ENCODE data around the gene OR8H1. TPM values are rescaled to one million over a fixed set of nuclear protein-coding genes. Genes with fewer than 3 reads are reported as not detected.
A peak's percentile ranks its signal among the peaks of the same experiment; 100 is the strongest.

The OR8H1 gene
- total RNA-seq, 1 donor, result not detected

DNA sequence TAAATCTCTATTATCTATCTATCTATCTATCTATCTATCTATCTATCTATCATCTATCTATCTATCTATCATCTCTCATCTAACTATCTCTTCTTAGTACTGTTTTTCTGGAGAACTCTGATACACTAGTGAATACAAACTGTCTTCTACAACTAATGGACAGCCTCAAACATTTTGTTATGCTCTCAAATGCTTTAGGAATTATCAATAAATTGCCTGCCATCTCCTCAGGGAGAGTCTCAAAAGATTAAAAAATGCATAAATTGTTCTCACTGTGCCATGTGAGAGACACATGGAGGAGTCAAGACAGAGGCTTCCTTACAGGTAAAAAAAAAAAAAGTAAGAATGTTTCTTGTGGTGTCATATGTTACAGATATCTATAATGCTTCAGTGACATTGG is 22.8 kb upstream of the OR8H1 start, which contains the start of gene OR8K3:
TSS of gene OR8K3 (plus strand) at position 301 of the 400 bp plus-strand sequence. CDS start 3,163 bp downstream, outside the sequence.
- no peak for DNase-seq (ENCODE audit: insufficient read length, low spot score, missing footprints)
- Histone ChIP-seq H4K20me1 (ENCODE audit: insufficient read depth, low read length) (no peaks in the 10 kb centered on the region), H3K4me1 (ENCODE audit: insufficient read depth, low read length) (no peaks in the 10 kb centered on the region), H3K27ac (ENCODE audit: low read depth, low read length) (no peak within 1 kb of the TSS), H3K27me3 (ENCODE audit: insufficient read depth, low read length) (no peaks in the 10 kb centered on the region), H2AFZ (ENCODE audit: low read length) (no peak within 1 kb of the TSS), H3K4me2 (ENCODE audit: insufficient read depth, low read length) (no peak within 1 kb of the TSS), H3K36me3 (ENCODE audit: insufficient read depth, low read length) (no peaks in the 10 kb centered on the region), H3K79me2 (ENCODE audit: insufficient read depth, low read length) (no peaks in the 10 kb centered on the region), H3K9me3 (ENCODE audit: low read depth, low read length) (no peaks in the 10 kb centered on the region), H3K4me3 (ENCODE audit: insufficient read depth, low read length) (no peak within 1 kb of the TSS)
- TF ChIP-seq, protein P1, sequence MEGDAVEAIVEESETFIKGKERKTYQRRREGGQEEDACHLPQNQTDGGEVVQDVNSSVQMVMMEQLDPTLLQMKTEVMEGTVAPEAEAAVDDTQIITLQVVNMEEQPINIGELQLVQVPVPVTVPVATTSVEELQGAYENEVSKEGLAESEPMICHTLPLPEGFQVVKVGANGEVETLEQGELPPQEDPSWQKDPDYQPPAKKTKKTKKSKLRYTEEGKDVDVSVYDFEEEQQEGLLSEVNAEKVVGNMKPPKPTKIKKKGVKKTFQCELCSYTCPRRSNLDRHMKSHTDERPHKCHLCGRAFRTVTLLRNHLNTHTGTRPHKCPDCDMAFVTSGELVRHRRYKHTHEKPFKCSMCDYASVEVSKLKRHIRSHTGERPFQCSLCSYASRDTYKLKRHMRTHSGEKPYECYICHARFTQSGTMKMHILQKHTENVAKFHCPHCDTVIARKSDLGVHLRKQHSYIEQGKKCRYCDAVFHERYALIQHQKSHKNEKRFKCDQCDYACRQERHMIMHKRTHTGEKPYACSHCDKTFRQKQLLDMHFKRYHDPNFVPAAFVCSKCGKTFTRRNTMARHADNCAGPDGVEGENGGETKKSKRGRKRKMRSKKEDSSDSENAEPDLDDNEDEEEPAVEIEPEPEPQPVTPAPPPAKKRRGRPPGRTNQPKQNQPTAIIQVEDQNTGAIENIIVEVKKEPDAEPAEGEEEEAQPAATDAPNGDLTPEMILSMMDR (IDR thresholded peaks at IDR 0.05; ENCODE audit: extremely low read depth, low read depth, low read length), result no peak

GRCh38 chr11:56307836-56308235 is 15.8 kb upstream of the OR8H1 start:
- peaks cover 6% of the 10 kb centered on the region for H3K9me3 ChIP-seq (ENCODE audit: low read depth, low read length)
- TF ChIP-seq, protein P1 (IDR thresholded peaks at IDR 0.05; ENCODE audit: extremely low read depth, low read depth, low read length), result no peak
- H2AFZ ChIP-seq (ENCODE audit: low read length), result no peak overlapping the region
- H3K4me2 ChIP-seq (ENCODE audit: insufficient read depth, low read length), result no peak overlapping the region
- H3K36me3 ChIP-seq (ENCODE audit: insufficient read depth, low read length), result no peaks in the 10 kb centered on the region
- H4K20me1 ChIP-seq (ENCODE audit: insufficient read depth, low read length), result no peaks in the 10 kb centered on the region
- no peak overlapping the region for H3K4me3 ChIP-seq (ENCODE audit: insufficient read depth, low read length)
- H3K27me3 ChIP-seq (ENCODE audit: insufficient read depth, low read length), result no peaks in the 10 kb centered on the region
- H3K27ac ChIP-seq (ENCODE audit: low read depth, low read length), result no peak overlapping the region
- no peaks in the 10 kb centered on the region for H3K4me1 ChIP-seq (ENCODE audit: insufficient read depth, low read length)
- no peaks in the 10 kb centered on the region for H3K79me2 ChIP-seq (ENCODE audit: insufficient read depth, low read length)
- DNase-seq (ENCODE audit: insufficient read length, low spot score, missing footprints), result peak; percentile 68

- TF ChIP-seq, protein P1 (IDR thresholded peaks at IDR 0.05; ENCODE audit: extremely low read depth, low read depth, low read length), result no peak
- Histone ChIP-seq H3K79me2 (ENCODE audit: insufficient read depth, low read length) (no peaks in the 10 kb centered on the region), H3K4me1 (ENCODE audit: insufficient read depth, low read length) (no peaks in the 10 kb centered on the region), H3K27ac (ENCODE audit: low read depth, low read length) (no peak overlapping the region), H3K36me3 (ENCODE audit: insufficient read depth, low read length) (no peaks in the 10 kb centered on the region), H3K4me3 (ENCODE audit: insufficient read depth, low read length) (no peak overlapping the region), H3K9me3 (ENCODE audit: low read depth, low read length) (no peaks in the 10 kb centered on the region), H2AFZ (ENCODE audit: low read length) (no peak overlapping the region), H3K4me2 (ENCODE audit: insufficient read depth, low read length) (no peak overlapping the region), H3K27me3 (ENCODE audit: insufficient read depth, low read length) (no peaks in the 10 kb centered on the region), H4K20me1 (ENCODE audit: insufficient read depth, low read length) (no peaks in the 10 kb centered on the region)
- no peak for DNase-seq (ENCODE audit: insufficient read length, low spot score, missing footprints)
Measured at GRCh38 chr11:56296898-56297297, 4.8 kb upstream of the OR8H1 start.

DNA sequence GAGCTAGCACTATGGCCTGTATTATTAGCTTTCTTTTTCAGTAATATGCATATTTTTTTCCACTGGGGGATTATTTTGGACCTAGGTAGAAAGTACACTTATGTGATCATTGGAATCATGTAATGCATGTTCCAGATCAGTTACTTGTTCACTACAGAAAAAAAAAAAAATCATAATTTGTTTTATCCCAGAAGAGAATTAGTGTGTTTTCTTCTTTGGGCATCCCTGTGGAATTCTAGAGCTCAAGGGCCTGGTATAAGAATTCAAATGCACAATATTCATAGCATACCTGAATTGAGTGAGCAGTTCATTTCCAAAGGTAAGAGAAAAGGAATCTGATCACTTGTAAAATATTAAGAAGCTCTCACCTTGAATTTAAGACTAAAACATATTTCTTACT is 18.2 kb downstream of the OR8H1 start, which contains the start of gene OR5T1:
TSS of gene OR5T1 (plus strand) at position 301 of the 400 bp plus-strand sequence. CDS start 1,485 bp downstream, outside the sequence.
- TF ChIP-seq, protein P1 (IDR thresholded peaks at IDR 0.05; ENCODE audit: extremely low read depth, low read depth, low read length), result no peak
- no peaks in the 10 kb centered on the region for H3K9me3 ChIP-seq (ENCODE audit: low read depth, low read length)
- DNase-seq (ENCODE audit: insufficient read length, low spot score, missing footprints), result no peak

More for the DNA sequence above, 18.2 kb downstream of the OR8H1 start, which contains the start of gene OR5T1:
- H2AFZ ChIP-seq (ENCODE audit: low read length), result no peak within 1 kb of the TSS
- no peak within 1 kb of the TSS for H3K4me3 ChIP-seq (ENCODE audit: insufficient read depth, low read length)
- H3K4me2 ChIP-seq (ENCODE audit: insufficient read depth, low read length), result no peak within 1 kb of the TSS
- no peaks in the 10 kb centered on the region for H3K79me2 ChIP-seq (ENCODE audit: insufficient read depth, low read length)
- H3K4me1 ChIP-seq (ENCODE audit: insufficient read depth, low read length), result no peaks in the 10 kb centered on the region
- no peak within 1 kb of the TSS for H3K27ac ChIP-seq (ENCODE audit: low read depth, low read length)
- no peaks in the 10 kb centered on the region for H4K20me1 ChIP-seq (ENCODE audit: insufficient read depth, low read length)
- H3K27me3 ChIP-seq (ENCODE audit: insufficient read depth, low read length), result no peaks in the 10 kb centered on the region
- no peaks in the 10 kb centered on the region for H3K36me3 ChIP-seq (ENCODE audit: insufficient read depth, low read length)
